H1 (cell line): Measurements from ENCODE around the gene ARHGEF12. TPM values are rescaled to one million over a fixed set of nuclear protein-coding genes. Genes with fewer than 3 reads are reported as not detected.

Experiments used
- CHD1 ChIP-seq: IDR thresholded peaks from 2 replicates; pipeline ENCODE4 v1.6.1; 2012; ENCODE audit warnings: low read depth, low read length, improper control_type of control experiment
- polyA plus RNA-seq, 7 experiments: library from polyadenylated mRNA; depleted of rRNA in 3 of 7; stranded (reverse) in 5 of 7; unstranded in 2 of 7; fragments of >200 nt in 5 of 7; fragments of 200-250 nt in 2 of 7; gene quantifications; 1 replicate in 5 of 7; 2 replicates in 1 of 7; 4 replicates in 1 of 7; pipeline versions ENCODE4 v1.2.1 to v1.2.3, GENCODE V29; 2011 to 2013; ENCODE audit warnings: missing spikeins in 2 of 7, mixed read lengths in 2 of 7
- total RNA-seq: library from RNA; stranded (reverse); fragmentation: NEBNext Ultra II Directional; extraction: Animal tissue kit (Norgen Biotek cat#: 25700); gene quantifications from 2 replicates; pipeline ENCODE4 v1.2.1, GENCODE V29; 2021

ARHGEF12 gene
- total and polyA plus RNA-seq, 2 of the 8 experiments (the other 6 are each of a cell fraction or from before 2014, with no cell fraction given), result 5.1 to 33.7 TPM

DNA sequence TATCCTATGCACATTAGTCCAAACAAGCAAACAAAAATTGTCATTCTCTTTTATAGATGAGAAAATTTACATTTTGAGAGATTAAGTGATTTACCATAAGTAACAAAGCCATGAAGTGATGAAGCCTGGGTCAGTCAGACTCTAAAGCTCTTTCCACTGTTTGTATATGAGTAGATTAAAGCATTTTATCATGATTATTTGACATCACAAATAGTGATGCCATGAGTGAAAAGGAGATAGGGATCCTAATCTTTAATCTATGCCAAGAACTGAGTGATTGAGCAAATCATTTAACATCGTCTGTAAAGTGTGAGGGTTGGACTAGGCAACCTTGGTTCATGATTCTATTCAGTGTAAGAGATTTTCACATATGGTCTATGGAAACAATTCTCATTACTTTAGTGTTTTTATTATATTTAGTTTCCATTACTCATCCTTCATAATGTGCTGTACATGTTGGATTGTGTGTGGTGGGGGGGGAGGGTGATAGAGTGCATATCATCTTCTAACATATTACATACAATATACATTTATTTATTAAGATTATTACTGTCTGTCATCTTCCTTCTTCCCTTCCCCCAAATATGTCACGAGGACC is 50.7 kb downstream of the ARHGEF12 start (continued):
- no peak for TF ChIP-seq CHD1
